HG02759 (cell line): ENCODE measurements around the gene ATG16L2.
"Not testable (repeated sequence)": the region's sequence is repeated elsewhere in the genome, so short reads cannot be mapped to it uniquely, and the experiment has no call there.

Experiments used
- ATAC-seq: cut with Tn5 transposase; IDR thresholded peaks from one replicate; pipeline ENCODE4 v1.9.1; 2021; ENCODE audit warnings: mild to moderate bottlenecking, moderate library complexity; ENCODE audit not compliant: unreplicated experiment

Gene ATG16L2

GRCh38 chr11:72842126-72842525 lies 27.9 kb downstream of the ATG16L2 start:
- ATAC-seq, result no peak

DNA sequence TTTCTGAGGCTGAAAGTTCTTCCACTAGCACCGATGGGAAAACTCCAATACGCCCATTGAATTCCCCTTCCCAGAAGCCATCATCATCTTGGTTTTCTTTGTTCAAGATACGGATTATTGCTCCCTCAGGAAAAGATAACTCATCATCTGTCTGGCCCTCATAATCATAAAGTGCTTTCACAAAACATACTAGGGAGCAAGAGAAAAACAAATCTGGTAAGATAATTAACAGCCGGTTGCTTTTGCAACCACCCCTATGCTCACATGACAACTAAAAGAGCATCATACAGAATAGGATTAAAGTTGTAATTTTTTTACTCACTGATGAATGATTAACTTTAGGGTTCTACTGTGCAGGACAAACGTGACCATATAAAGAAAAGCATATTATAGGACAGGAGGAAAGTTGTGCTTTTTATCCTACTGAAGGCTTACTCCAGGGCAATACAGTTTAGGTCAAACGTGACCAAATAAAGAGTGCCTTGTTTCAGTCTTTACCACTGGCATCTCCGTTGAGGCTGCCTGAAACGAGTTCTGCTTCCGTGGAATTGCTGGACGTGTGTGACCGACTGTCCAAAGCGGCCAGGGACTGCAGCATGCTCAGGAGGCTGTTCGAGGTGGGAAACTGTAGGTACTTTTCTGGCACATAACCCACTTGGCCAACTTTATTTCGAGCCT lies 28.6 kb downstream of the ATG16L2 start:
- no peak for ATAC-seq

DNA sequence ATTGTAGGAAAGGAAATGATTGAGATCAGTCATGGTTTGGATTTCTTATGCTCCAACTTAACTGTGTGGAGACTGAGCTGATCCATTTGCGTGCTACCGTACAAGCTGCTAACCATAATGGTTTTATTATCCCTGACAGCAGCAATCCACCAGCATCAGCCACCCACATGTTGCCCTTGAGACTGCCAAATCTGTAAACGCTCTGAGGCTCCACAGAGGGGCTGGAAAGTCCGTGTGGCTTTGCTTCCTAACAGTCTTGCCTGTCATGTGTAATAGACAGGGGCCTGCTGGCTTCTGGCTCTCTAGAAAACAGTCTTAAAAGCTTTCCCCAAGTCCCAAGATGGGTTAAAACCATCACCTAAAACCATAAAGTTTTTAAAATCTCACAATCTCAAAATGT lies 30.1 kb downstream of the ATG16L2 start:
- ATAC-seq, result no peak

- no peak for ATAC-seq
These were observed 34.7 kb downstream of the ATG16L2 start for GRCh38 chr11:72848846-72849466.

GRCh38 chr11:72850832-72851231 lies 36.6 kb downstream of the ATG16L2 start:
- ATAC-seq, result no peak

GRCh38 chr11:72851726-72852125 lies 37.5 kb downstream of the ATG16L2 start:
- ATAC-seq, result no peak

DNA sequence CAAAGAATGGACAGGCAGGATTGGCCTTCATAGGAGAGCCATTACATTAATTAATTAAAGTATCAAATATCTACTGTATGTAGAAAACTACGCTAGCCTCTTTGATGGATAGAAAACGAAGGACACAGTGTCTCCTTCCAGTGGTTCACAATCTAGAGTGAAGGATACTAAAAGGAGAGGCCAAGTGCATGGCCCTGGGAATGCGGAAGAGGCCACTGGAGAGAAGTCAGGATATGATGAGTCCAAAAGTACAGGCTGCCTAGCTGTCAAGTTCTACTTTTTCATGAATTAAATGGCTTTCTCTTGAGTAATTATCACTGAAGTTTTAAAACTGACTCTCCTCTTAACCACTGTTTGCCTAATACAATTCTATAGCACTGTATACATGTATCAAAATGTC lies 41.9 kb downstream of the ATG16L2 start:
- no peak for ATAC-seq

GRCh38 chr11:72856551-72857345 lies 42.5 kb downstream of the ATG16L2 start:
- ATAC-seq, result no peak

- not testable (repeated sequence) for ATAC-seq
These were observed 44.1 kb downstream of the ATG16L2 start for GRCh38 chr11:72858267-72858666.

DNA sequence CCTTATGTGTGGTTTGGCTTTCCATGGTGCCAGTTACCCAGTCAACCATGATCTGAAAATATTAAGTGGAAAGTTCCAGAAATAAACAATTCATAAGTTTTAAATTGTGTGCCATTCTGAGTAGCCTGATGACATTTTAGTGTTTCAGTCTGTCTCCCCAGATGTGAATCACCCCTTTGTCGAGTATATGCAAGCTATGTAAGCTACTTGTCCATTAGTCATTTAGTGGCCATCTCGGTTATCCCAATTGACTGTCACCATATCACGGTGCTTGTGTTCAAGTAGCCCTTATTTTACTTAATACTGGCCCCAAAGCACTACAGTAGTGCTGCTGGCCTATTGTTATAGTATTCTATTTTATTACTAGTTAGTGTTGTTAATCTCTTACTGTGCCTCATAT lies 44.9 kb downstream of the ATG16L2 start:
- ATAC-seq, result no peak

DNA sequence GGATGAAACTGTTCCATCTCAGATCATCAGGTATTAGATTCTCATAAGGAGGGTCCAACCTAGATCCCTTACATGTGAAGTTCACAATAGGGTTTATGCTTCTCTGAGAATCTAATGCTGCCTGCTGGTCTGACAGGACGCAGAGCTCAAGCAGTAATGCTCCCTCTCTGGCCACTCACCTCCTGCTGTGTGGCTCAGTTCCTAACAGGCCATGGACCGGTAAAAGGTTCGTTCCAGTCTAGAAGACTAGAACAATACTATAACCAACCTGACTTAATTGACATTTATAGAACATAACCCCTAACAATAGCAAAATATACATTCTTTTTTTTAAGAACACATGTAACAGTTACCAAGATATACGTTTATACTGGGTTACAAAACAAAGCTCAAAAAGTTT lies 45.8 kb downstream of the ATG16L2 start:
- ATAC-seq, result no peak

DNA sequence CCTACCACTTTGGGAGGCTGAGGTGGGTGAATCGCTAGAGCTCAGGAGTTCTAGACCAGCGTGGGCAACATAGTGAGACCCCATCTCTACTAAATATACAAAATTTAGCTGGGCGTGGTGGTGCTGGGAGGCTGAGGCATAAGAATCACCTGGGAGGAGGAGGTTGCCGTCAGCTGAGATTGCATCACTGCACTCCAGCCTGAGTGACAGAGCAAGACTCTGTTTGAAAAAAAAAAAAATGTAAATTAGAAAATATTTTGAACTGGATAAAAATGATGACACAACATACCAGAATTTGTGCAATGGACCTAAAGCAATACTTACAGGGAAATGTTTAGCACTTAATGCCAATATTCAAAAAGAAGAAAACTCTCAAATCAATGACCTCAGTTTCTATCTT lies 46.4 kb downstream of the ATG16L2 start:
- ATAC-seq, result no peak

DNA sequence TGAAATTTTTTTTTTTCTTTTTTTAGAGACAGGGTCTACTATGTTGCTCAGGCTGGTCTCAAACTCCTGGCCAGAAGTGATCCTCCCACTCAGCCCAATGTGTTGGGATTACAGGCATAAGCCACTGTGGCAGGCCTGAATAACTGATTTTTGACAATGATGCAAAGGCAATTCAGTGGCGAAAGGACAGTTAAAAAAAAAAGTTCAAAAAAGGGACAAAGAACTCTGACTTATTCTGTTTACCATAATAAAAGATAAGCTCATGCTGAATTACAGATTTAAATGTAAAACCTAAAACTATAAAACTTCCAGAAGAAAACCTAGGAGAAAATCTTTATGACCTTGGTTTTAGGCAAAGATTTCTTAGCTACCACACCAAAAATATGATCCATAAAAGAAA lies 48.9 kb downstream of the ATG16L2 start:
- no peak for ATAC-seq

GRCh38 chr11:72863916-72864315 lies 49.7 kb downstream of the ATG16L2 start:
- no peak for ATAC-seq

GRCh38 chr11:72864702-72865655 lies 50.8 kb downstream of the ATG16L2 start:
- ATAC-seq, result no peak

DNA sequence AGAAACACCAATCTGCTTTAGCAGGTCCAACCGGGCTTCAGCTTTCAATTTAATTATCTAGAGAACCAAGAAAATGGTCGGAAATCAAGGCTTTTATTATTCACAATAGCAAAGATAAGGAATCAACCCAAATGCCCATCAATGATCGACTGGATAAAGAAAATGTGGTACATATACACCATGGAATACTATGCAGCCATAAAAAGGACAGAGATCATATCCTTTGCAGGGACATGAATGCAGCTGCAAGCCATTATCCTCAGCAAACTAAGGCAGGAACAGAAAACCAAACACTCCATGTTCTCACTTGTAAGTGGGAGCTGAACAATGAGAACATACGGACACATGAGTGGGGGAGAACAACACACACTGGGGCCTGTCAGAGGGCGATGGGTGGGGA lies 53.8 kb downstream of the ATG16L2 start:
- ATAC-seq, result no peak

DNA sequence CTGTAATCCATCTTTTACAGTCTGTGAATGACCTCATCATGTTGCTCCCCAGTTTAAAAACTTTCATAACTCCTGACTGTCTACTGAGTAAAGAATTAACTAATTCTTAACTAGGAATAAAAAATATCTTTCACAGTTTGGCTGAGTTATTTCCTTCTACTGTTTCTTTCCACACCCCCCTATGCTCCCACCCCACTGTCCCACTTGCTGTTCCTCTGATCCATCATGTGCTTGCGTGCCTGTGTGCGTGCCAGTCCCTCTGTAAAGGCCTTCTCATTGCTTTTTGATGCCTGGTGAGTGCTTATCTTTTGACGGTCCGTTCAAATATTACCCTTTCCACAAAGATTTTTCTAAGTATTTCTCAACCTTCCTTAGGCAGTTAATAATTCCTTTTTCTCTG lies 55.6 kb downstream of the ATG16L2 start:
- no peak for ATAC-seq

GRCh38 chr11:72871119-72871518 lies 56.9 kb downstream of the ATG16L2 start:
- ATAC-seq, result no peak

GRCh38 chr11:72872012-72872411 lies 57.8 kb downstream of the ATG16L2 start:
- no peak for ATAC-seq

- no peak for ATAC-seq
These were observed 61.5 kb downstream of the ATG16L2 start for GRCh38 chr11:72875736-72876135.

DNA sequence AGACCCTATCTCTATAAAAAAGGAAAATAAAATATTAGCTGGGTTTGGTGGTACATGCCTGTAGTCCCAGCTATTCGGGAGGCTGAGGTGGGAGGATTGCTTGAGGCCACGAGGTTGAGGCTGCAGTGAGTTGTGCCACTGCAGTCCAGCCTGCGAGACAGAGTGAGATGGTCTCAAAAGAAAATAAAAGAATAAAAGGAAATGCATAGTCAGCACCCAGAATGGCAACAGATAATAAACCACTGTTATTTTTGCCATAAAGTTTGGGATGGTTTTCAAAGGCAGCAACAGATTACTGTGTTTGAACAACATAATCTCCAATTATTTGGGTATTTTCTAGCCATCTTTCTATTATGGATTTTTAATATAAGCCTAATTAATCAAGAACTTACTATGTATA lies 61.9 kb downstream of the ATG16L2 start:
- ATAC-seq, result no peak
